ENCODE measurements around the gene GRB10.

GRB10 gene

DNA sequence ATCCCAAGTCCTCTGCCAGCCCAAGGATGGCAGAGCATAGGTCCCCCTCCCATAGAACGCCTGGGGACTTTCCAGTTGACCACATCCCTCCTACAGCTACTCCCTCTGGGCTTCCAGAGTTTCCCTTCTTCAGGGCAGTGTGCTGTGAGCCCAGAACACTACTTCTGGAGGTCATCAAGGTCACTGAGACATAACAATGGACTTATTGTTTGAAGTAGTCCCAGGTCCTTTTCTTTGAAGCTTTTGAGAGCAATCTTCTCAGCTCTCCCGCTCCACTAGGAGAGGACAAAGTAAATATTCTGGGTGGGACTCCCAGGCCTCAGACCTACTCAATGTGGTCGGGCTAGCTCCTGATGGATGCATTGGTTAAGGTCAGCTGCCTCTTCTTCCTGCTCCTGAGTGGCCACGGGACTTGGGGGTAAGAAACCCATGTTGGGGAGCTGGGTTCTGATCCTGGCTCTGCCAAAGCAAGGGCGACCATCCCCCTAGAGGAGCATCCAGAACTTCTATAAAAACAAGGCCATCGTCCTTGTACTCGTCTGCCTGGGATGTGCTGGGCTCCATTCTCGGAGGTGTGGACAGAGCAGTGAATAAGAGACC, 134.0 kb downstream of the GRB10 start:
- Histone ChIP-seq H3K4me3 (ENCODE audit: low read length) (no peak overlapping the region), H3K9me3 (ENCODE audit: control insufficient read depth, low read length) (no peaks in the 10 kb centered on the region), H3K4me1 (ENCODE audit: control insufficient read depth, insufficient read depth, low read length) (no peaks in the 10 kb centered on the region), H3K36me3 (ENCODE audit: control insufficient read depth, insufficient read depth, low read length) (no peaks in the 10 kb centered on the region), H3K27me3 (ENCODE audit: control insufficient read depth, insufficient read depth, low read length) (no peaks in the 10 kb centered on the region), H3K9ac (ENCODE audit: low read length) (no peak overlapping the region)

DNA sequence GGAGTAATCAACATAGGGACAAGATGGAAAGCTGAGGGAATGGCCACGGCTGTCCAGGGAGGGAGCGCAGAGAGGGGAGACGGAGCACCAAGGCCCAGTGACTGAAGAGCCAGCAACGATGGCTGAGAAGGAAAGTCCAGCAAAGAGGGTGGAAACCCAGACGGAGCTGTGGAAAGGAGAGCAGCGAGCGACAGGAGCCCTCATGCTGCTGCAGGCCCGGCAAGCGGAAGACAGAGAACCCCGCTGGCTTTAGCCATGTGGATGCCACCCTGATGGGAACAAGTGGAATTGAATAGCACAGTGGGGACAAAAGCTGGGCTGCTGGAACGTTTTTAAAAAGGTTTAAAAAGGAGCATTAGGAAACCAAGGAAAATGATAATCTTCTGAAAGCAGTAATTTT, 134.6 kb downstream of the GRB10 start:
- no peaks in the 10 kb centered on the region for H3K9me3 ChIP-seq (ENCODE audit: control insufficient read depth, low read length)
- H3K27me3 ChIP-seq (ENCODE audit: control insufficient read depth, insufficient read depth, low read length): no peaks in the 10 kb centered on the region
- no peak overlapping the region for H3K9ac ChIP-seq (ENCODE audit: low read length)
- H3K4me1 ChIP-seq (ENCODE audit: control insufficient read depth, insufficient read depth, low read length): no peaks in the 10 kb centered on the region
- H3K4me3 ChIP-seq (ENCODE audit: low read length): no peak overlapping the region
- no peaks in the 10 kb centered on the region for H3K36me3 ChIP-seq (ENCODE audit: control insufficient read depth, insufficient read depth, low read length)

DNA sequence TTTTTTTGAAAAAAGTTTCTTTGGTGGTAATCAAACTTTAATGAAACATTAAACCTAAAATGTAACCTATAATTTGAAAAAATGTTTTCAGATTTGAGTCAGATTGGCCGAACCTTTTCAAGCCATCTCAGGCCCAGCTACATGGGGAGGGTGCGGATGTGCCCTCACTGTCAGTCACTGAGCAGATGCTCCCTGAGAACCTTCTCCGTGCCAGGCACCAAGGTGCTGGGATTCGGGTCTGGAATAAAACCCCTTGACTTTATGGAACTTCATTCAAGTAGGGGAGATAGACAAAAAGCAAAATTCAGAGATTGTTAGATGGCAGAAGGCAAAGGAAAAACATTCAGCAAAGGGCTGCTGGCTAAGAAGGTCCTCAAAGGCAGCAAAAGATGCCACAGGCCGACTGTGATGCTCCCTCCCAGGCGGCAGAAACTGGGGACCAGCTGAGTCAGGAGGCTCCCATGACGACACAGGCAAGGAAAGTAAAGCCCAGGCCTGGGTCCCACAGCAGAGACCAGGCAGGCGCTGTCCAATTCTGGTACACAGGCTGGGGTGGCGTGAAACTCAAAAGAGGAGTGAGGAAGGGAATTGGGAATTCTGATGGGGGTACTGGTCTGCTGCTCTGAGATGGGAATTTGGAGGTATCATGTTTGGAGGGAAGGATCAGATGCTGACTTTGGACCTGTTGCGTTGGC, 135.3 kb downstream of the GRB10 start:
- no peaks in the 10 kb centered on the region for H3K27me3 ChIP-seq (ENCODE audit: control insufficient read depth, insufficient read depth, low read length)
- no peak overlapping the region for H3K9ac ChIP-seq (ENCODE audit: low read length)
- no peaks in the 10 kb centered on the region for H3K4me1 ChIP-seq (ENCODE audit: control insufficient read depth, insufficient read depth, low read length)
- no peaks in the 10 kb centered on the region for H3K36me3 ChIP-seq (ENCODE audit: control insufficient read depth, insufficient read depth, low read length)
- H3K9me3 ChIP-seq (ENCODE audit: control insufficient read depth, low read length): no peaks in the 10 kb centered on the region
- H3K4me3 ChIP-seq (ENCODE audit: low read length): no peak overlapping the region

DNA sequence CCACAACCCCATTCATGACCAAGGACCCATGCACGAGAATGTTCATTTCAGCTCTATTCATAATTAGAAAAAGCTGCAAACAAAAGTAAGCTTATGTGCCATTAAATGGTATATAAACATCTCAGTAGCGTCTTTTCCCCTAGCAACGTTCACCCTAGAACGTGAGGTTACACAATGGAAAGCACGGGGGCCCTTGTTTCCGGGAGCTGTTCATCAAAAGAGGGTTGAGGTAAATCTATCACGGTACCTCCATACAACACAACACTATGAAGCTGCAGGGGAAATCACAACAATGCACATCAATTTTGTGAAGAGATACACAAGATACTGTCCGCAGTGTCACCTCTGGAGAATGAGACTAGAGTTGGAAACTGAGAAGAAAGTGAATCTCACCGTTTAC, 136.6 kb downstream of the GRB10 start:
- H3K9ac ChIP-seq (ENCODE audit: low read length): no peak overlapping the region
- H3K27me3 ChIP-seq (ENCODE audit: control insufficient read depth, insufficient read depth, low read length): no peaks in the 10 kb centered on the region
- no peaks in the 10 kb centered on the region for H3K9me3 ChIP-seq (ENCODE audit: control insufficient read depth, low read length)
- no peak overlapping the region for H3K4me3 ChIP-seq (ENCODE audit: low read length)
- H3K36me3 ChIP-seq (ENCODE audit: control insufficient read depth, insufficient read depth, low read length): no peaks in the 10 kb centered on the region
- no peaks in the 10 kb centered on the region for H3K4me1 ChIP-seq (ENCODE audit: control insufficient read depth, insufficient read depth, low read length)

DNA sequence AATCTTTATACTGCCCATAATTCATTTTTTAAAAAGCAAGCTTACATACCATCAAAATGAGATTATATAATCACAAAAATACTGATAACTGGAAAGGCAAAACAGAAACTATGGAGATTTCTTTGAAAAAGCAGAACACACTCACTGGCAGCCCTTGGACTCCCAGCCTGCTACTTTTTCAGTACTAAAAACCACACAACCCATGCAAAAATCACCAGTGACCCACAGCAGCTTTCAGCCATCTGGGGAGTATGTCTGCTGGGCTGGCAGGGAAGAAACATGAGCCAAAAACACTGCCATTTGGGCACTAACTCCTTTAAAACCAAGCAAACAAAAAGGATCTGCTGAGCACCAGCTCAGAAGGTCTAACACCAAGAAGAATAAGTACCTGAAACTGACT, 137.5 kb downstream of the GRB10 start:
- no peak overlapping the region for H3K9ac ChIP-seq (ENCODE audit: low read length)
- no peaks in the 10 kb centered on the region for H3K36me3 ChIP-seq (ENCODE audit: control insufficient read depth, insufficient read depth, low read length)
- H3K4me3 ChIP-seq (ENCODE audit: low read length): no peak overlapping the region
- no peaks in the 10 kb centered on the region for H3K9me3 ChIP-seq (ENCODE audit: control insufficient read depth, low read length)
- no peaks in the 10 kb centered on the region for H3K4me1 ChIP-seq (ENCODE audit: control insufficient read depth, insufficient read depth, low read length)
- no peaks in the 10 kb centered on the region for H3K27me3 ChIP-seq (ENCODE audit: control insufficient read depth, insufficient read depth, low read length)

DNA sequence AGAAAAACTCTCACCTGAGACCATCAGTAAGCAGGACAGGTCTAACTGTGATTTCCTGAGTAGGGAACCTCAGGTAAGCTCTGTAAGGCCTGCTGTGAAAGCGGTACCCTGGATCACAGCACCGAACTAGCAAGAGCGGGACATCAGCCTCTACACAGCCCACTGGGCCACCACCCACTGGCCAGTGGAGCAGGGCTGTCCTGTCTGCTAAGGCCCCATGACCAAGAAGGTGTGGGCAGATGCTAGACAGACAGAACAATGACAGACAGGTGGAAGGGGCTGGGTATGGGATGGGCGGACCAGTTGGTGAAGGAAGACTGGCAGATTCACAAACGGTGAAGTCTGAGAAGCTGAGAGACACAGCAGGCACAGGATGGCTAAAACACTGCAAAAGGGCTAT, 138.1 kb downstream of the GRB10 start:
- H3K4me3 ChIP-seq (ENCODE audit: low read length): no peak overlapping the region
- H3K9me3 ChIP-seq (ENCODE audit: control insufficient read depth, low read length): no peaks in the 10 kb centered on the region
- no peaks in the 10 kb centered on the region for H3K36me3 ChIP-seq (ENCODE audit: control insufficient read depth, insufficient read depth, low read length)
- no peaks in the 10 kb centered on the region for H3K27me3 ChIP-seq (ENCODE audit: control insufficient read depth, insufficient read depth, low read length)
- H3K4me1 ChIP-seq (ENCODE audit: control insufficient read depth, insufficient read depth, low read length): no peaks in the 10 kb centered on the region
- H3K9ac ChIP-seq (ENCODE audit: low read length): no peak overlapping the region

DNA sequence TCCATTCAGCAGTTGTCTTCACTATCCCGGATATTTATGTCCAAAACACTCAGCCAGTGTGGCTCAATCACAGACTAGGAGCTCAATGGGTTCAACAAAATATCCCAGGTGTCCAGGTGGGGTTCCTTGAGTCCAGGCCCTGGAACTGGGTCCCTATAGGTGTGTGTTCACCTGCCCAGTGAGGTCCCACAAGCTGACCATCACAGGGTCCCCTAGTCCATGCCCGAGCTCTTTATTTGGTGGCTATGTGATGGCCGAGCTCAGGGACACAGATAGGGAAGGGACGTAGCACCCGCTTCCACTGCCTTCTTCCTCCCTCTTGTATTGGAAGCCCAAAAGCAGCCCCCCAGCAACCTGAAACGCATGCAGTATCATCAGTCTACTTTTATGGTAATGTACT, 138.6 kb downstream of the GRB10 start:
- Histone ChIP-seq H3K27me3 (ENCODE audit: control insufficient read depth, insufficient read depth, low read length) (no peaks in the 10 kb centered on the region), H3K9ac (ENCODE audit: low read length) (no peak overlapping the region), H3K9me3 (ENCODE audit: control insufficient read depth, low read length) (no peaks in the 10 kb centered on the region), H3K36me3 (ENCODE audit: control insufficient read depth, insufficient read depth, low read length) (no peaks in the 10 kb centered on the region), H3K4me1 (ENCODE audit: control insufficient read depth, insufficient read depth, low read length) (no peaks in the 10 kb centered on the region), H3K4me3 (ENCODE audit: low read length) (no peak overlapping the region)

DNA sequence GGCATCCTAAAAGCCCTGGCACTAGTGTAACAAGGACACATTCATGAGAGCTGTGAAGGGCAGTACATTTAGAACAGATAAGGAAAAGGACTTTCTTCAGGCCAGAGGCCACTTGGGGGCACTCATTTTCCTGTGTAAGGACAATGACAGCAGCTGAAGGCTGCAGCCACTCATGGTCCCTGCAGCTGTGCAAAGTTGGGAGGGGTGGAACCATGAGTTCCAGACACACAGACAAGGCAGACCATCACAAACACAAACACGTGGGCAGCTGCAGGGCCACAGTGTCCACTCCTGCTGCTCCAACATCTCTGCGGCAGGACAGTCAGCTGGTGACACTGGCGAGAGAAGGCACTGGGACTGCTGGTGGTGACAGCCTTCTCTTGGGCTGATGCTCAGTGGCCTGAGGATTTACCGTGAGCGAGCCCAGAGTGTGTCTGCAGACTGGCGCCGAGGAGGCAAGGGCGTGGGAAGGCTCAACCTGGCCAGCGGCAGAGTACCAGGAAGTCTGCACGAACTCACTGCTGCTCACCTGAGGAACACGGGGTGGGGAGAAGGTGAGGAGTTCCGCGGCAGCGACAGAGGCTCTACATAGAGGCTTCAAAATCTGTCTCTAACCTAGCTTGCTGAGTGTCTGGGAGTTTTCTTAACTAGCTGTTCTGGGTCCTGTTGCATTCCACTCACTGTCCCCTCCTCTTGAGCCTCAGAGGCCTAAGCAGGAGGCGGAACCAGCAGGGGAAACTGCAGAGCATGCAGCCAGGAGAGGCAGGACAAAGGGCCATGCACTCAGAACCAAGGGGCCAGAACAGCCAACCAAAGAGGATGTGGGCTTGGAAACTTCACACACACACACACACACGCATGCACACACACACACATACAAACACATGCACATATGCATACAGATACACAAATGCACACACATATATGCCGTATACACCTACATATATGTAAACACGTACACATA, 141.0 kb downstream of the GRB10 start:
- no peaks in the 10 kb centered on the region for H3K36me3 ChIP-seq (ENCODE audit: control insufficient read depth, insufficient read depth, low read length)
- H3K4me1 ChIP-seq (ENCODE audit: control insufficient read depth, insufficient read depth, low read length): no peaks in the 10 kb centered on the region
- H3K27me3 ChIP-seq (ENCODE audit: control insufficient read depth, insufficient read depth, low read length): no peaks in the 10 kb centered on the region
- no peak overlapping the region for H3K9ac ChIP-seq (ENCODE audit: low read length)
- no peaks in the 10 kb centered on the region for H3K9me3 ChIP-seq (ENCODE audit: control insufficient read depth, low read length)
- H3K4me3 ChIP-seq (ENCODE audit: low read length): no peak overlapping the region

DNA sequence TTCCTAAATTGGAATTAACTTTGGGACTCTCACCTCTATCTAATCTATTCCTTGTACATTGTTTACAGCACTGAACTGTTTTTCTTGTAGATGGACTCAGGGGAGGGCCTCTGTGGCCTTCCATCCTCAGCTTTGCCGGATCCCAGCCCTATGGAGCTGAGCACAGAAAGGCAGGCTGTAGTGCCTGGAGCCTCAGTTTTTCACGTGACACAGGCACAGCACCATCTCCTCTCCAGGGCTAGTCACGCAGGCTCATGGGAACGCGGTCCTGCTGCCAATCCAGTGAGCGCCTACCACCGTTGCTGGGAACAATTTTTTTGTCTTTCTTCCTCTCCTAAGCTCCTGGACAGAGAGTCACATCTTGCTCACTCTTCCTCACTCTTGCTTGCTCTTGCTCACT, 141.9 kb downstream of the GRB10 start:
- Histone ChIP-seq H3K4me3 (ENCODE audit: low read length) (no peak overlapping the region), H3K27me3 (ENCODE audit: control insufficient read depth, insufficient read depth, low read length) (no peaks in the 10 kb centered on the region), H3K36me3 (ENCODE audit: control insufficient read depth, insufficient read depth, low read length) (no peaks in the 10 kb centered on the region), H3K4me1 (ENCODE audit: control insufficient read depth, insufficient read depth, low read length) (no peaks in the 10 kb centered on the region), H3K9me3 (ENCODE audit: control insufficient read depth, low read length) (no peaks in the 10 kb centered on the region), H3K9ac (ENCODE audit: low read length) (no peak overlapping the region)

DNA sequence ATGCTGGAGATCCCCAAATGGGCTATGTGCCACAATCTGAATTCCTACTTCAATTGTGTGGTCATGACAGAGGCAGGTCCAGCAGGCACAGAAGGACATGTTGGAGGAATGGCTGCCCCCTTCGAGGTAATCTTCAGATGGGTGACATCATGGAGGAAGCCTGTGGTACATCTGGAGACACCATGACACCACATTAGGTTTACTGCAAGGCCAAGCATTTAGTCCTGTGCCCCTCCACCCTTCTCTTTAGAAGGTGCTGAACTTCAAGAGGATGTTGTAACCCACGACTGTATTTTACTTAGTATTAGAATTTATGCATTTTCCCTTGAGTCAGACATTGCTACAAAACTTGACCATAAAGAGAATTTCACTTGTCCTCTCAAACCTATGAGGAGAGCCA, 142.4 kb downstream of the GRB10 start:
- Histone ChIP-seq H3K9ac (ENCODE audit: low read length) (no peak overlapping the region), H3K9me3 (ENCODE audit: control insufficient read depth, low read length) (no peaks in the 10 kb centered on the region), H3K27me3 (ENCODE audit: control insufficient read depth, insufficient read depth, low read length) (no peaks in the 10 kb centered on the region), H3K36me3 (ENCODE audit: control insufficient read depth, insufficient read depth, low read length) (no peaks in the 10 kb centered on the region), H3K4me1 (ENCODE audit: control insufficient read depth, insufficient read depth, low read length) (no peaks in the 10 kb centered on the region), H3K4me3 (ENCODE audit: low read length) (no peak overlapping the region)

DNA sequence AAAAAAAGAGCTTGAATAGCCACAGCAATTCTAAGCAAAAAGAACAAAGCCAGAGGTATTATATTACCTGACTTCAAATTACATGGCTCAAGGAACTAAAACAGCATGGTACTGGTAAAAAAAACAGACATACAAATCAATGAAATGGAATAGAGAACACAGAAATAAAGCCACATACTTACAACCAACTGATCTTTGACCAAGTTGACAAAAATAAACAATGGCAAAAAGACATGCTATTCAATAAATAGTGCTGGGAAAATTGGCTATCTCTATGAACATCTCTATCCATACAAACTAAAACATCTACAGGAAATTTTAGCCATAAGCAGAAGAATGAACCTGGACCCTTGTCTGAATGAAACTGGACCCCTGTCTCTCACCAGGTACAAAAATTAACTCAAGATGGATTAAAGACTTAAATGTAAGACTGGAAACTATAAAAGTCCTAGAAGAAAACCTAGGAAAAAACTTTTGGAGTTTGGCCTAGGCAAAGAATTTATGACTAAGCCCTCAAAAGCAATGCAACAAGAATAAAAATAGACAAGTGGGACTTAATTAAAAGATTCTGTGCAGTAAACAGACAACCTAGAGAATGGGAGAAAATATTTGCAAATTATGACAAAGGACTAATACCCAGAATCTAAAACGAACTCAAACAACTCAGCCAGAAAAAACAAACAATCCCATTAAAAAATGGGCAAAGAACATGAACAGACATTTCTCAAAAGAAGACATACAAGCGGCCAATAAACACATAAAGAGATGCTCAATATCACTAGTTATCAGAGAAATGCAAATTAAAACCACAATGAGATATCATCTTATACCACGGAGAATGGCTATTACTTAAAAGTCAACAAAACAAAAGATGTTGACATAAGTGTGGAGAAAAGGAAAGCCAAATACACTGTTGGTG, 144.7 kb downstream of the GRB10 start:
- H3K4me3 ChIP-seq (ENCODE audit: low read length): no peak overlapping the region
- peaks cover 3% of the 10 kb centered on the region for H3K4me1 ChIP-seq (ENCODE audit: control insufficient read depth, insufficient read depth, low read length)
- H3K27me3 ChIP-seq (ENCODE audit: control insufficient read depth, insufficient read depth, low read length): no peaks in the 10 kb centered on the region
- no peak overlapping the region for H3K9ac ChIP-seq (ENCODE audit: low read length)
- H3K36me3 ChIP-seq (ENCODE audit: control insufficient read depth, insufficient read depth, low read length): no peaks in the 10 kb centered on the region
- H3K9me3 ChIP-seq (ENCODE audit: control insufficient read depth, low read length): no peaks in the 10 kb centered on the region

Data from mucosa of stomach (tissue), 1 donor.